HFFc6 (cell line): ENCODE data around the gene NDUFB10. TPM values are rescaled to one million over a fixed set of nuclear protein-coding genes. Genes with fewer than 3 reads are reported as not detected.
"Not testable (repeated sequence)": the region's sequence is repeated elsewhere in the genome, so short reads cannot be mapped to it uniquely, and the experiment has no call there.

Source experiments
- DNase-seq: peaks from one replicate; pipeline ENCODE4 v3.0.0-alpha.2; 2018
- H3K27ac Mint-ChIP-seq: 2 replicates; pipeline ENCODE4 v1.8.0; 2020; ENCODE audit warnings: mild to moderate bottlenecking, mixed read lengths
- H3K27me3 Mint-ChIP-seq: 2 replicates; pipeline ENCODE4 v1.8.0; 2021; ENCODE audit warnings: mild to moderate bottlenecking, moderate library complexity, mixed read lengths; ENCODE audit not compliant: insufficient read depth
- H3K36me3 Mint-ChIP-seq: 2 replicates; pipeline ENCODE4 v1.8.0; 2021; ENCODE audit warnings: low read depth, mixed read lengths
- H3K4me1 Mint-ChIP-seq: 2 replicates; pipeline ENCODE4 v1.8.0; 2020; ENCODE audit warnings: low read depth, mixed read lengths
- H3K4me3 Mint-ChIP-seq: 2 replicates; pipeline ENCODE4 v1.8.0; 2020; ENCODE audit warnings: mild to moderate bottlenecking, moderate library complexity, mixed read lengths
- H3K9me3 Mint-ChIP-seq: 2 replicates; pipeline ENCODE4 v1.8.0; 2020; ENCODE audit warnings: mild to moderate bottlenecking, mixed read lengths
- CTCF ChIP-seq: fragments of 200-600 bp; sonication (generic); IDR thresholded peaks from 2 replicates; pipeline ENCODE4 v1.5.0; 2021; ENCODE audit warnings: antibody characterized with exemption, mild to moderate bottlenecking
- total RNA-seq, 6 experiments: library from RNA; stranded (reverse); fragmentation: NEBNext Ultra II Directional; extraction: Animal tissue kit (Norgen Biotek cat#: 25700); gene quantifications; 2 replicates in 1 of 6; 3 replicates in 5 of 6; pipeline ENCODE4 v1.2.3, GENCODE V29; 2021

NDUFB10 gene
- total RNA-seq, 6 experiments from 2014 or later = 146 to 190 (median 173) TPM

GRCh38 chr16:1917665-1918350, 41.5 kb upstream of the NDUFB10 start:
- no peak for TF ChIP-seq CTCF
- Mint-ChIP-seq H3K4me3 (no peak overlapping the region), H3K4me1 (no peaks in the 10 kb centered on the region), H3K9me3 (no peaks in the 10 kb centered on the region), H3K27ac (no peak overlapping the region), H3K36me3 (0 out of 2 replicates have a peak, but pooled peaks cover 5% of the 10 kb centered on the region), H3K27me3 (peaks cover 50% of the 10 kb centered on the region)
- no peak for DNase-seq

- Mint-ChIP-seq H3K4me3 (no peak within 1 kb of the TSS), H3K4me1 (no peaks in the 10 kb centered on the region), H3K27ac (no peak within 1 kb of the TSS), H3K27me3 (peaks cover 59% of the 10 kb centered on the region), H3K9me3 (no peaks in the 10 kb centered on the region), H3K36me3 (0 out of 2 replicates have a peak, but pooled peaks cover 5% of the 10 kb centered on the region)
- no peak for DNase-seq
- no peak for TF ChIP-seq CTCF
Observed at GRCh38 chr16:1918351-1919326, 40.7 kb upstream of the NDUFB10 start, which contains the start of gene HS3ST6. Gene HS3ST6 (minus strand): TSS chr16:1918415. CDS start chr16:1918323, 92 bp downstream.

- 0 out of 2 replicates have a peak, but pooled peaks cover 5% of the 10 kb centered on the region for H3K36me3 Mint-ChIP-seq
- DNase-seq = no peak
- no peak for TF ChIP-seq CTCF
- H3K9me3 Mint-ChIP-seq = no peaks in the 10 kb centered on the region
- no peaks in the 10 kb centered on the region for H3K4me1 Mint-ChIP-seq
- peaks cover 60% of the 10 kb centered on the region for H3K27me3 Mint-ChIP-seq
- no peak overlapping the region for H3K4me3 Mint-ChIP-seq
- no peak overlapping the region for H3K27ac Mint-ChIP-seq
Observed at GRCh38 chr16:1919327-1919998, 39.9 kb upstream of the NDUFB10 start.

GRCh38 chr16:1920122-1920521, 39.2 kb upstream of the NDUFB10 start:
- not testable (repeated sequence) for DNase-seq, H3K9me3 Mint-ChIP-seq, H3K36me3 Mint-ChIP-seq, H3K27ac Mint-ChIP-seq, H3K4me1 Mint-ChIP-seq, H3K4me3 Mint-ChIP-seq
- peaks cover 60% of the 10 kb centered on the region for H3K27me3 Mint-ChIP-seq

- Mint-ChIP-seq H3K9me3 (no peaks in the 10 kb centered on the region), H3K27ac (no peak overlapping the region), H3K4me3 (no peak overlapping the region), H3K27me3 (peaks cover 55% of the 10 kb centered on the region), H3K36me3 (0 out of 2 replicates have a peak, but pooled peaks cover 5% of the 10 kb centered on the region), H3K4me1 (no peaks in the 10 kb centered on the region)
- no peak for DNase-seq
- no peak for TF ChIP-seq CTCF
Observed at GRCh38 chr16:1920727-1921171, 38.6 kb upstream of the NDUFB10 start.
